CD4-positive, alpha-beta T cell treated with Interferon gamma for 1 hour (primary cell): ENCODE results near the gene LRGUK.

Experiments
- DNase-seq: peaks from one replicate; pipeline ENCODE4 v3.0.0-alpha.2; 2020

LRGUK gene

GRCh38 chr7:134126596-134126965, 559 bp upstream of the LRGUK start:
- no peak for DNase-seq

DNA sequence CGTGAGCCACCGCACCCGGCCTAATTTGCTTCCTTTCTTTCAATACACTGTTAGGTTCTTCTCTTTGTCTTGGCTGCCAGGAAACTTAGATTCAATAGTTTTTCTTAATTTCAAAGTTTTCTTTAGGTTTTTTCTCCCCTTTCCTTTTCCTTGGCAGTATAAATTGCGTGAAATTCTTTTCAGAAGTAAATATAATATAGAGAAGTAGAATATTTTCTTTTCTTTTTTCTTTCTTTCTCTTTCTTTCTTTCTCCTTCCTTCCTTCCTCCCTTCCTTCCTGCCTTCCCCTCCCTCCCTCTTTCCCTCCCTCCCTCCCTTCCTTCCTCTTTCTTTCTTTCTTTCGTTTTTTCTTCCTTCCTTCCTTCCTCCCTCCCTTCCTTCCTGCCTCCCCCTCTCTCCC, 1.7 kb downstream of the LRGUK start:
- DNase-seq = no peak

GRCh38 chr7:134129856-134130523, 2.9 kb downstream of the LRGUK start:
- DNase-seq = no peak

GRCh38 chr7:134134004-134134403, 6.9 kb downstream of the LRGUK start:
- no peak for DNase-seq

- peak; percentile 36 for DNase-seq
These were observed 14.0 kb downstream of the LRGUK start for GRCh38 chr7:134140889-134141867.

DNA sequence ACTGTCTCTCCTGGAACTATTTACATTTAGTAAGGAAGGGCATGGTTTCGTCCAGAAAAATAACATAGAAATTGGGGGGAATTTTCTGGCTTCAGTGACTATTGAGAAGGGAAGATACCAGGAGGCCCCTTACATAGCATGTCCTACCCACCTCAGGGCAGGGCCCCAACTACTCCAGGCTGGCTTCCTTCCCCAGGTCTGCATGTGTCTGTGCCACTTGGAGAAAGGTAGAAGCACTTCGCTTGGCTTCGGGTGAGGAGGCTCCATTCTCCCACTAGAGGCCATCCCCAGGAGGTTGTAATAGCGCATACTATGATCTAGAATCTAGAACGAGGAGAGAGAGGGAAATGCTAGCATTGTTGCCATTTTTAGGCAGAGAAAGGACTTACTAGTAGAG, 14.7 kb downstream of the LRGUK start:
- DNase-seq = no peak

DNA sequence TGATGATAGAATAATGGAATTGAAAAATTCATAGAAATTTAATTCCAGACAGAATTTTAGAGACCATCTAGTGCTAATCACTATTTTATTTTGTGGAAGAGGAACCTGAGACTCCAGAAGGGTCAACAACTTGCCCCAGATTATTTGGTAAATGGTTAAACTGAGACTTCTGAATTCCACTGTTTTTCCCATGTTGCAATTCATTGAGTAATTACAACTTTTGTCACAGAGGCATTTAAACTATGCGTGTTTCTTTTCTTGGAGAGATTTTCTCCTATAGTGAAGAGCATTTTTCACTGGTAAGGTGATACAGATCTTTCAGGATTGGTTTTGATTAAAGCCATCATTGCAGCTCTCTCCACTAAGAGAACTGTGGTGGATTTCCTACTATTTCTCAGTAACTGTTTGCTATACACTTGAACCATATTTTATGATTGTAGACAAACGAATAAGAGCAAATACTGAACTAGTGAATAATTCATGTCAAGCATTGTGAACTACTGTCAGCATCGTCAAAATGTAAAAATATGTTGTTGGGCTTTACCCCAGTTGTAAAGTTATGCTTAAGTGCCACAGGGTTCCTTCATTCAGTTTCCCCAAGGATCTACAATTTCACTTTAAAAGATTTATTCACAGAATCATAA, 26.5 kb downstream of the LRGUK start:
- no peak for DNase-seq

DNA sequence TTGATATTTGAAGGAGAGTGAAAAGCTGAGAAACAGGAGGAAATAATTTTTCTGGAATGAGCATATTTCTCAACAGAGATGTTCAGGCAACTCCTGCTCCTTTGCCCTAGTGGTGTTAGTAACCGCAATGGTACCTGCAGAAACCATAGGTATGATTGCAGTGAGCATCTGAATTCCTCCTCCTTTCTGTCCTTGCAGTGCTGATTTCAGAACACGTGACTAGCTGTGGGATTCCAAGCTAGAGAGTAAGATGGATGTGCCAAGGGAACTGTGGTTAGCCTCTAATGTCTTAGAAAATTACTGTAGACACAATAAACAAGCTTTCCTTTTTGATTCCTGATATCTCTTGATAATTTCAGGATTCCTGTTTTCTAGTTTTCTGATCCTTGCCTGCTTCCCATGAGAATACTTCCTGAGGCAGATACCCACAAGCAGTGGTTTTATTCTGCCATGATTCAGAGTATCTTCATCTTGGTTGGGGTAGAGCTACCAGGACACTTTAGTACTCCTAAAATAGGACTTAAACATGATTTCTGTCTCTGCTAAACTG, 27.5 kb downstream of the LRGUK start:
- DNase-seq = no peak

DNA sequence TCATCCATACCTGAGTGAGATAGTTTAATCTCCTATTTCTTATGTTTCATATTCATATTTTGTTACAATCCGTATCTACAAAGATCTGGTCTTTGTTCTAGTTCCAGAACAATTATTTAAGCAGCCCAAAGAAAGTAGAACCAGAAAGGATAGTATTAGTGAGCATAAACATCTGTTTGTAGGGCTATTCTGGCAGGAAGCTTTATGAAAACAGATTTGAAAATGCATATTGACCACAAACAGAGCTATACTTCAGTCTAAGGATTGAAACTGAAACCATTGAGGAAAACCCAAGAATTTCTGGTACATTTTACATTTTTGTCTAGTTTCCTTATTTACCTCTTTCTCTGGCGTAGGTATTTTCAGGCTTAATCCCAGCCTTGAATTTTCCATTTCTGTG, 28.1 kb downstream of the LRGUK start:
- no peak for DNase-seq

DNA sequence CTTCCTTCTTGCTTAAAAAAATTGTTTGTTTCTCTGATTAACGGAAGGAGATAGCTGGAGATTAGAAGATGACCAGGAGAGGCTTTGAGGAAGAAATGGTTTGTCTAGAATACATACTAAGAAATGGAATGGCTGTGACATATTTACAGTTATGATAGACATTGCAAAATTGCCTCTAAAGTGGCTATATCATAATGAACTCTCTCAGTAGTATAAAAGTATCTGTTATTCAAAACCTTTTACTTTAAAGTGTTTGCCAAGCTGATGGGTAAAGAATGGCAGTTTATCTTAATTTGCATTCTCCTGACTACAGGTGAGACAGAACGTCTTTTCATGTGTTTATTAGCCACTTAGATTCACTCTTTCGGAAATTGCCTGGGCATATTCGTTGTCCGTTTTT, 28.7 kb downstream of the LRGUK start:
- DNase-seq = no peak

GRCh38 chr7:134165252-134165651, 38.1 kb downstream of the LRGUK start:
- DNase-seq = no peak

- no peak for DNase-seq
These were observed 40.1 kb downstream of the LRGUK start for GRCh38 chr7:134167250-134167649.

- no peak for DNase-seq
These were observed 40.7 kb downstream of the LRGUK start for GRCh38 chr7:134167841-134168240.

DNA sequence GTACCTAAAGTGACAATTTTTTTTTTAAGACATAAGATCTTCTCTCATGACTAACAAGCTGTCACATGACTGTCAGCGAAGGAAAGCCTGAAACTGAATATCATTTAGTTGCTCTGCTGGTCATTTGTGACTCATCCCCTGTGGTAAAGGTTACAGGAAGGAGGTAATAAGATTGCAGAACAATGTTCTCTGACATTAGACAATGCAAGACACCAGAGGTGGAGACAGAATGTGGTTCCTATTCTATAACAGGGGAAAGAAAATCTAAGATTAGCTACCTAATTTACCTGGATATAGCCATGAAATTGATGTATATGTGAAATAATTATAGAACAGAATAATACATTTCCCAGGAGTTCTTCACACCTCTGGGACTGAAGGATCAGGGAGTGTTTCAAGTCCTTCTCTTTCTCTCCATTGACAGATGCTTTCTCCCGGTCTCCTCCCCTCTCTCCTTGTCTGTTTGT, 47.7 kb downstream of the LRGUK start:
- peak; percentile 18 for DNase-seq

DNA sequence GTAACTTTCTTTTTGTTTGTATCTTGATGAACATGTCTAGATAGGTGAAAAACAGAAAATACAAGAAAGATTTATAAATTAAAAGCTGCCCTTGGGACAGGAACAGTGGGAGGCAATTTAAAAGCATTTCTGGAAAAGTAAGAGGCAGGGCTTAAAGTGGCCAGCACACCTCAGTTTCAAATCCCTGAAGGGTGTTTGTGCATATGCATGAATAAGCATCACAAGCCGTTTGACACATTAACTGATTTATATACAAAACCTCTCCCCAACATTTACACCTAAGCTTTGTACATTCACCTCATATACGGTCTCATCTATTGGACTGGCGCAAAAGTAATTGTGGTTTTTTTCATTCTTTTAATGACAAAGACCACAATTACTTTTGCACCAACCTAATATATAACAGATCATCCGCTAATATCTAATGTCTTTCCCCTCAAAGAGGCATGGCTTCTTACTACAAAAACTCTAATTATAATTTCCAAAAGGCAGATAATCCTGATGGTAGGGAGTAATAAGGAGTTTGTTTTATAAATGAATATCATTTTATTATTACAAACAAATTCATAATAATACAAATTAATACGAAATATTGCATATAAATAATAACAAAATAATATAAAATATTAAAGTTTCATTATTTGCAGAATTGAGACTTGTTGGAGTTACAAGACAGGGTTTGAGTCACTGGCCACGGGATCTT, 48.3 kb downstream of the LRGUK start:
- no peak for DNase-seq

DNA sequence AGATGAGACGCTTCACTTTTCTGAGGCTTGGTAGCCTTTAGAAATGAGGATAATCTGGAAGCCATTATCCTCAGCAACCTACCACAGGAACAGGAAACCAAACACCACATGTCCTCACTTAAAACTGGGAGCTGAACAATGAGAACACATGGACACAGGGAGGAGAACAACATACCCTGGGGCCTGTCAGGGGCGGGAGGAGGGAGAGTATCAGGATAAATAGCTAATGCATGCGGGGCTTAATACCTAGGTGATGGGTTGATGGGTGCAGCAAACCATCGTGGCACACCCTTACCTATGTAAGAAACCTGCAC, 48.9 kb downstream of the LRGUK start:
- DNase-seq = no peak

GRCh38 chr7:134179036-134180011, 52.2 kb downstream of the LRGUK start:
- no peak for DNase-seq

DNA sequence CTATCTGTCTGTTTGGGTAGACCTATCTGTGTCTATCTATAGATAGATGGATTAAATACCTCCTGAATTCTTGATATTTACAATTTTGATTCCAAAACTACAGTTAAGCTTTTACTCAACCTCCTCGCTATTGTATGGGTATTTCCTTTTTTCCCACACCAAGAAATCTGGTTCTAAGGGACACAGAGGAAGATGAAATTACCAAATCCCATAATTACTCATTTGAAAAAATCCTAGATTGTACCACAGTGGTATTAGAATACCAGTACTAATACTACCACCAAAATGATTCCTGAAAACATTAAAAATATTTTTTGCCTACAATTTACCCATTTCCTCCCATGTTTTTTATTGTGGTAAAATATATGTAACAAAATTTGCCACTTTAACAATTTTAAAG, 53.2 kb downstream of the LRGUK start:
- DNase-seq = no peak

- no peak for DNase-seq
These were observed 54.9 kb downstream of the LRGUK start for GRCh38 chr7:134182078-134182477.

DNA sequence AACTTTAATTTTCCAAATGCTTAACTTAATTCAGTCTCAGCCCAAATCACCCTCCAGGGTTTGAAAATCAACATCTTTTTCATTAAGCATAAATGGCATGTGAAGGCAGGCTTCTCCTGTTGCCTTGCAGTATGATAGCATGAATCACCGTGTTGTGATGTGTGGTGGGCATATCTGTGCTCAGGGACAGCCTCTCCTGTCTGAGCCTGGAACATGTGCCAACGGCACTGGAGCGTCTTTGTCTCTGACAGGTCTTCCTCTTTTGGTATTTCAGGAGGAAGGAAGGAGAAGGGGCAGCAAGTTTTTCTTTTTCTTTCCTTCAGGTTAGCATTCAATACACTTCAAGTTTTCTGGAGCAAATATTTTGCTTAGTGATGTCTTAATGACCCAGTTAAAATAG, 57.6 kb downstream of the LRGUK start:
- no peak for DNase-seq

GRCh38 chr7:134186027-134186426, 58.9 kb downstream of the LRGUK start:
- no peak for DNase-seq

- DNase-seq = no peak
These were observed 59.7 kb downstream of the LRGUK start for GRCh38 chr7:134186801-134187200.
